K562 (cell line): Measurements from ENCODE around the gene CHD6. TPM values are rescaled to one million over a fixed set of nuclear protein-coding genes. Genes with fewer than 3 reads are reported as not detected.
A peak's percentile ranks its signal among the peaks of the same experiment; 100 is the strongest.

ENCODE experiments used
- CBFA2T3 ChIP-seq: fragments of 450-650 bp; IDR thresholded peaks from 2 replicates; pipeline ENCODE4 v1.6.1; 2017
- HMBOX1 ChIP-seq: sonication (generic); IDR thresholded peaks from 2 replicates; pipeline ENCODE4 v1.6.1; 2016
- MEIS2 ChIP-seq: fragments of 450-650 bp; IDR thresholded peaks from 2 replicates; pipeline ENCODE4 v1.6.1; 2014; ENCODE audit warnings: mild to moderate bottlenecking; ENCODE audit not compliant: partially characterized antibody
- NFXL1 ChIP-seq: fragments of 450-650 bp; formaldehyde crosslinking; IDR thresholded peaks from 2 replicates; pipeline ENCODE4 v1.4.0; 2021; ENCODE audit warnings: mild to moderate bottlenecking
- PBX2 ChIP-seq, 2 experiments: IDR thresholded peaks in 1 of 2; conservative IDR thresholded peaks in 1 of 2; 2 replicates each; pipeline ENCODE4 v1.6.1; 2016; ENCODE audit warnings: low read depth in 2 of 2, mild to moderate bottlenecking in 1 of 2, missing compliant biosample characterization in 1 of 2, missing genetic modification characterization in 1 of 2, moderate library complexity in 1 of 2
- PKNOX1 ChIP-seq: fragments of 450-650 bp; IDR thresholded peaks from 2 replicates; pipeline ENCODE4 v1.6.1; 2016
- ZBED1 ChIP-seq: IDR thresholded peaks from 2 replicates; pipeline ENCODE4 v1.6.1; 2014
- ZNF184 ChIP-seq: sonication (generic); formaldehyde crosslinking; IDR thresholded peaks from 2 replicates; pipeline ENCODE4 v1.5.0; 2020; ENCODE audit warnings: missing genetic modification reagents
- ZNF282 ChIP-seq: sonication (generic); formaldehyde crosslinking; IDR thresholded peaks from 2 replicates; pipeline ENCODE4 v1.8.1; 2023; ENCODE audit warnings: missing genetic modification reagents
- polyA plus RNA-seq, 8 experiments: library from polyadenylated mRNA; depleted of rRNA in 4 of 8; stranded (reverse) in 5 of 8; unstranded in 3 of 8; fragments of >200 nt; fragmentation: Nextera tagmentation in 2 of 8; fragmentation: Illumina TruSeq in 1 of 8; extraction: Ambion mirVana in 2 of 8; extraction: Trizol in 1 of 8; gene quantifications; 2 replicates each; pipeline versions ENCODE4 v1.2.1 to v1.2.3, GENCODE V29; 2011 to 2014; ENCODE audit warnings: inconsistent platforms in 1 of 8, missing spikeins in 1 of 8
- total RNA-seq, 7 experiments: library from RNA; depleted of rRNA in 6 of 7; stranded (reverse); fragments of >200 nt in 6 of 7; fragmentation: Illumina TruSeq in 2 of 7; extraction: Trizol in 2 of 7; gene quantifications; 2 replicates each; pipeline versions ENCODE4 v1.2.1 to v1.2.3, GENCODE V29; 2011 to 2021; ENCODE audit warnings: low replicate concordance in 1 of 7

The CHD6 gene
- total and polyA plus RNA-seq, 9 of the 15 experiments (the other 6 are each of a cell fraction or from before 2014, with no cell fraction given) = 3.9 to 24.2 (median 12.8) TPM

GRCh38 chr20:41635158-41635557 is 17.0 kb upstream of the CHD6 start (continued):
- TF ChIP-seq NFXL1 (CRISPR knock-in tag) (no peak), PKNOX1 (peak; percentile 76), ZNF282 (CRISPR knock-in tag) (no peak), ZBED1 (no peak), PBX2 (CRISPR knock-in tag; IDR thresholded peaks at IDR 0.05; ENCODE audit: low read depth) (0 out of 2 replicates have a peak, but pooled peaks have one; percentile 12), PBX2 (tag; conservative IDR thresholded peaks at IDR 0.05; ENCODE audit: low read depth) (peak; percentile 95), ZNF184 (CRISPR knock-in tag) (no peak), CBFA2T3 (0 out of 2 replicates have a peak, but pooled peaks have one; percentile 13), HMBOX1 (0 out of 2 replicates have a peak, but pooled peaks have one; percentile 30), MEIS2 (peak; percentile 96)
